Keratinocyte (primary cell): ENCODE results near the gene NMT1. TPM values are rescaled to one million over a fixed set of nuclear protein-coding genes. Genes with fewer than 3 reads are reported as not detected.

Experiments used
- DNase-seq: peaks from one replicate; pipeline ENCODE4 v3.0.0-alpha.2; 2011; ENCODE audit warnings: low read depth, missing footprints, low spot score
- FAIRE-seq: peaks from 2 replicates; lab custom pipeline; 2011; peaks lifted over from hg19 to GRCh38; lab: Jason Lieb, UNC
- H2AFZ ChIP-seq: 2 replicates; pipeline ENCODE4 v1.6.0; 2012; ENCODE audit warnings: low read length, control low read depth, inconsistent platforms; ENCODE audit not compliant: control insufficient read depth
- H3K27ac ChIP-seq: 2 replicates; pipeline ENCODE4 v1.5.1; 2011; ENCODE audit warnings: low read length; ENCODE audit not compliant: control insufficient read depth, insufficient read depth
- H3K27me3 ChIP-seq: 3 replicates; pipeline ENCODE4 v1.6.0; 2011; ENCODE audit warnings: low read length; ENCODE audit not compliant: control insufficient read depth, insufficient read depth; ENCODE audit errors: extremely low read depth
- H3K36me3 ChIP-seq, 2 experiments: 2 replicates in 1 of 2; 3 replicates in 1 of 2; pipeline ENCODE4 v1.5.1; 2011; ENCODE audit warnings: low read length in 2 of 2, mild to moderate bottlenecking in 1 of 2; ENCODE audit not compliant: control insufficient read depth in 2 of 2, insufficient read depth in 2 of 2; ENCODE audit errors: extremely low read depth in 1 of 2
- H3K4me1 ChIP-seq: 3 replicates; pipeline ENCODE4 v1.5.1; 2011; ENCODE audit warnings: low read length; ENCODE audit not compliant: control insufficient read depth, insufficient read depth; ENCODE audit errors: extremely low read depth
- H3K4me2 ChIP-seq: 3 replicates; pipeline ENCODE4 v1.6.0; 2011; ENCODE audit warnings: low read depth, low read length; ENCODE audit not compliant: control insufficient read depth, insufficient read depth; ENCODE audit errors: extremely low read depth
- H3K4me3 ChIP-seq, 3 experiments: fragments of 200-600 bp in 1 of 3; sonication (generic) in 1 of 3; 2 replicates in 2 of 3; 3 replicates in 1 of 3; pipeline ENCODE4 v1.5.1; 2011 to 2016; ENCODE audit warnings: low read length in 3 of 3, mild to moderate bottlenecking in 3 of 3, control low read depth in 2 of 3, inconsistent platforms in 1 of 3, low read depth in 1 of 3, mixed read lengths in 1 of 3, mixed run types in 1 of 3, moderate library complexity in 1 of 3; ENCODE audit not compliant: control insufficient read depth in 2 of 3, insufficient read depth in 2 of 3; ENCODE audit errors: extremely low read depth in 1 of 3
- H3K79me2 ChIP-seq: 2 replicates; pipeline ENCODE4 v1.6.0; 2012; ENCODE audit warnings: low read length; ENCODE audit not compliant: control insufficient read depth, insufficient read depth
- H3K9ac ChIP-seq: 3 replicates; pipeline ENCODE4 v1.6.0; 2011; ENCODE audit warnings: low read length; ENCODE audit not compliant: control insufficient read depth, insufficient read depth; ENCODE audit errors: extremely low read depth
- H3K9me1 ChIP-seq: 3 replicates; pipeline ENCODE4 v1.6.0; 2011; ENCODE audit warnings: low read length; ENCODE audit not compliant: control insufficient read depth, insufficient read depth; ENCODE audit errors: extremely low read depth
- H3K9me3 ChIP-seq: 2 replicates; pipeline ENCODE4 v1.5.1; 2012; ENCODE audit warnings: low read depth, low read length; ENCODE audit not compliant: control insufficient read depth
- H4K20me1 ChIP-seq: 3 replicates; pipeline ENCODE4 v1.6.0; 2011; ENCODE audit warnings: low read length; ENCODE audit not compliant: control insufficient read depth, insufficient read depth; ENCODE audit errors: extremely low read depth
- CTCF ChIP-seq, 3 experiments: IDR thresholded peaks in 1 of 3; conservative IDR thresholded peaks in 1 of 3; optimal IDR thresholded peaks in 1 of 3; 2 replicates in 2 of 3; 3 replicates in 1 of 3; pipeline versions ENCODE3 to v1.5.1; 2011; ENCODE audit warnings: low read length in 3 of 3, mild to moderate bottlenecking in 3 of 3, moderate library complexity in 2 of 3, control low read depth in 1 of 3, inconsistent platforms in 1 of 3; ENCODE audit not compliant: insufficient read depth in 2 of 3; ENCODE audit errors: extremely low read depth in 1 of 3
- EZH2 ChIP-seq: IDR thresholded peaks from one replicate; pipeline ENCODE4 v1.6.1; 2012; ENCODE audit warnings: inconsistent platforms, mild to moderate bottlenecking, low read length, moderate library complexity
- dilution Hi-C: fragments of 300-500 bp; cut with MboI; formaldehyde crosslinking; loops from one replicate; pipeline ENCODE4 v1.7.0; 2020; ENCODE audit warnings: low sequenced_read_pairs; ENCODE audit not compliant: extremely low pct_ligation_motif_present
- polyA plus RNA-seq, 5 experiments: library from polyadenylated mRNA; depleted of rRNA in 3 of 5; stranded (reverse) in 3 of 5; stranded (forward) in 1 of 5; unstranded in 1 of 5; fragments of >200 nt; gene quantifications; 1 replicate in 1 of 5; 2 replicates in 3 of 5; 3 replicates in 1 of 5; pipeline versions ENCODE4 v1.2.1 to v1.2.3, GENCODE V29; 2011 to 2012; ENCODE audit warnings: missing spikeins in 2 of 5, low read depth in 1 of 5, low replicate concordance in 1 of 5

Gene NMT1
- polyA plus RNA-seq, 1 donor (not counting 4 experiments of a cell fraction or from before 2014, with no cell fraction given), result 101 TPM

- no peak for TF ChIP-seq CTCF (optimal IDR thresholded peaks at IDR 0.05 in 1 of 3, IDR thresholded peaks at IDR 0.05 in 1 of 3, conservative IDR thresholded peaks at IDR 0.05 in 1 of 3; ENCODE audit: extremely low read depth in 1 of 3, insufficient read depth in 2 of 3, low read length in 3 of 3)
- TF ChIP-seq EZH2, result no peak
- H3K9ac ChIP-seq, result no peak overlapping the region
- DNase-seq (no peak), FAIRE-seq (no peak)
- H3K79me2 ChIP-seq, result peaks cover 31% of the 10 kb centered on the region
- no peaks in the 10 kb centered on the region for H3K9me3 ChIP-seq
- H3K4me1 ChIP-seq, result peaks cover 26% of the 10 kb centered on the region
- H4K20me1 ChIP-seq, result no peaks in the 10 kb centered on the region
- H2AFZ ChIP-seq, result no peak overlapping the region
- no peak overlapping the region for H3K27ac ChIP-seq
- dilution Hi-C loops, result no loop called here
- no peak overlapping the region for H3K4me2 ChIP-seq
- no peaks in the 10 kb centered on the region for H3K27me3 ChIP-seq
- peaks cover 3 to 15% of the 10 kb centered on the region in 2 experiments for H3K36me3 ChIP-seq
- no peaks in the 10 kb centered on the region for H3K9me1 ChIP-seq
- H3K4me3 ChIP-seq, result no peak overlapping the region
These were observed 58.8 kb downstream of the NMT1 start for GRCh38 chr17:45119964-45120363.

- Histone ChIP-seq H3K4me2 (no peak overlapping the region), H3K9me1 (no peaks in the 10 kb centered on the region), H3K27me3 (no peaks in the 10 kb centered on the region), H3K9ac (no peak overlapping the region), H4K20me1 (no peaks in the 10 kb centered on the region), H3K9me3 (no peaks in the 10 kb centered on the region), H3K4me3 (no peak overlapping the region), H3K36me3 (peaks cover 4 to 15% of the 10 kb centered on the region in 2 experiments), H3K4me1 (peaks cover 27% of the 10 kb centered on the region), H2AFZ (no peak overlapping the region), H3K27ac (no peak overlapping the region), H3K79me2 (peaks cover 36% of the 10 kb centered on the region)
- TF ChIP-seq CTCF (optimal IDR thresholded peaks at IDR 0.05 in 1 of 3, IDR thresholded peaks at IDR 0.05 in 1 of 3, conservative IDR thresholded peaks at IDR 0.05 in 1 of 3; ENCODE audit: extremely low read depth in 1 of 3, insufficient read depth in 2 of 3, low read length in 3 of 3), result no peak
- TF ChIP-seq EZH2, result no peak
- dilution Hi-C loops, result no loop called here
- FAIRE-seq (no peak), DNase-seq (no peak)
These were observed 59.4 kb downstream of the NMT1 start for GRCh38 chr17:45120558-45120957.
